Breast epithelium (tissue), 4 donors: ENCODE measurements around the gene ZSCAN5C. TPM values are rescaled to one million over a fixed set of nuclear protein-coding genes. Genes with fewer than 3 reads are reported as not detected.
"Not testable (repeated sequence)": the region's sequence is repeated elsewhere in the genome, so short reads cannot be mapped to it uniquely, and the experiment has no call there.

ENCODE experiments used
- DNase-seq, 2 donors: peaks; one replicate each; pipeline ENCODE4 v3.0.0-alpha.2; 2019; ENCODE audit warnings: low spot score in 2 of 2
- H3K27ac ChIP-seq, 2 donors: fragments of 200-600 bp; sonication (generic) in 1 of 2; one replicate each; pipeline ENCODE4 v1.5.1; 2016 to 2019; ENCODE audit warnings: mild to moderate bottlenecking in 1 of 2
- H3K27me3 ChIP-seq, 2 donors: fragments of 200-600 bp; sonication (generic) in 1 of 2; one replicate each; pipeline versions ENCODE4 v1.5.1 to v1.6.0; 2017 to 2019; ENCODE audit warnings: control low read depth in 1 of 2, mild to moderate bottlenecking in 1 of 2
- H3K36me3 ChIP-seq: fragments of 200-600 bp; one replicate; pipeline ENCODE4 v1.5.1; 2019
- H3K4me1 ChIP-seq, 2 donors: fragments of 200-600 bp; sonication (generic); one replicate each; pipeline ENCODE4 v1.5.1; 2016 to 2019; ENCODE audit warnings: control low read depth in 1 of 2
- H3K4me3 ChIP-seq, 3 donors: fragments of 200-600 bp; sonication (generic); 1 replicate in 2 of 3; 2 replicates in 1 of 3; pipeline ENCODE4 v1.5.1; 2016 to 2019; ENCODE audit warnings: mild to moderate bottlenecking in 3 of 3, moderate library complexity in 2 of 3
- H3K9me3 ChIP-seq, 2 donors: fragments of 200-600 bp; sonication (generic) in 1 of 2; one replicate each; pipeline ENCODE4 v1.5.1; 2016 to 2019; ENCODE audit warnings: control low read depth in 1 of 2
- CTCF ChIP-seq, 3 donors: fragments of 450-650 bp; IDR thresholded peaks; one replicate each; pipeline ENCODE4 v1.5.1; 2016 to 2017; ENCODE audit warnings: antibody characterized with exemption in 3 of 3, mild to moderate bottlenecking in 3 of 3, moderate library complexity in 3 of 3
- POLR2A ChIP-seq: fragments of 450-650 bp; IDR thresholded peaks from one replicate; pipeline ENCODE4 v1.6.1; 2016; ENCODE audit warnings: antibody characterized with exemption, mild to moderate bottlenecking, moderate library complexity
- POLR2AphosphoS5 ChIP-seq, 3 donors: sonication (generic); formaldehyde crosslinking; IDR thresholded peaks; one replicate each; pipeline ENCODE4 v1.6.1; 2017; ENCODE audit warnings: antibody characterized with exemption in 3 of 3
- intact Hi-C: fragments of 100-400 bp; cut with DNase I; formaldehyde crosslinking; loops from one replicate; pipeline ENCODE4 v1.15.1; 2023; ENCODE audit warnings: low total_unique reads
- total RNA-seq, 3 donors: library from RNA; depleted of rRNA; stranded (reverse); fragments of >200 nt; gene quantifications; one replicate each; pipeline ENCODE4 v1.1.0, GENCODE V29; 2016

Gene ZSCAN5C
- total RNA-seq, 3 donors from 2014 or later: not detected

- intact Hi-C loops: no loop called here
- peak overlapping the region; percentile 38 to 56 for H3K27ac ChIP-seq
- DNase-seq: no peak
- no peak for TF ChIP-seq CTCF (IDR thresholded peaks at IDR 0.05)
- TF ChIP-seq POLR2AphosphoS5 (IDR thresholded peaks at IDR 0.05): no peak
- no peak for TF ChIP-seq POLR2A
- no peaks in the 10 kb centered on the region for H3K4me1 ChIP-seq
- peak overlapping the region; percentile 40 to 70 (median 52) for H3K4me3 ChIP-seq
- no peaks in the 10 kb centered on the region for H3K9me3 ChIP-seq
- H3K27me3 ChIP-seq: peaks cover 0 to 7% of the 10 kb centered on the region in 2 donors
- no peaks in the 10 kb centered on the region for H3K36me3 ChIP-seq
Measured at GRCh38 chr19:56217039-56217949, 15.2 kb downstream of the ZSCAN5C start.

GRCh38 chr19:56218961-56219360 is 16.9 kb downstream of the ZSCAN5C start:
- intact Hi-C loops: no loop called here
- H3K27me3 ChIP-seq: no peaks in the 10 kb centered on the region
- DNase-seq: no peak
- no peaks in the 10 kb centered on the region for H3K9me3 ChIP-seq
- H3K36me3 ChIP-seq: no peaks in the 10 kb centered on the region
- TF ChIP-seq POLR2A: no peak
- TF ChIP-seq POLR2AphosphoS5 (IDR thresholded peaks at IDR 0.05): no peak
- no peak for TF ChIP-seq CTCF (IDR thresholded peaks at IDR 0.05)
- no peaks in the 10 kb centered on the region for H3K4me1 ChIP-seq
- H3K27ac ChIP-seq: no peak overlapping the region
- no peak overlapping the region for H3K4me3 ChIP-seq

- H3K36me3 ChIP-seq, H3K4me1 ChIP-seq, H3K27me3 ChIP-seq, H3K4me3 ChIP-seq, DNase-seq, H3K27ac ChIP-seq, H3K9me3 ChIP-seq, intact Hi-C loops: not testable (repeated sequence)
Measured at GRCh38 chr19:56221442-56221841, 19.4 kb downstream of the ZSCAN5C start.

GRCh38 chr19:56221851-56222250 is 19.8 kb downstream of the ZSCAN5C start:
- intact Hi-C loops: no loop called here
- no peaks in the 10 kb centered on the region for H3K9me3 ChIP-seq
- H3K27ac ChIP-seq: no peak overlapping the region
- DNase-seq: no peak
- H3K4me1 ChIP-seq: no peaks in the 10 kb centered on the region
- TF ChIP-seq CTCF (IDR thresholded peaks at IDR 0.05) (no peak), POLR2AphosphoS5 (IDR thresholded peaks at IDR 0.05) (no peak), POLR2A (no peak)
- H3K27me3 ChIP-seq: no peaks in the 10 kb centered on the region
- no peaks in the 10 kb centered on the region for H3K36me3 ChIP-seq
- H3K4me3 ChIP-seq: no peak overlapping the region

- TF ChIP-seq POLR2A (no peak), POLR2AphosphoS5 (IDR thresholded peaks at IDR 0.05) (no peak), CTCF (IDR thresholded peaks at IDR 0.05) (no peak)
- intact Hi-C loops: no loop called here
- no peak for DNase-seq
- no peaks in the 10 kb centered on the region for H3K36me3 ChIP-seq
- H3K4me1 ChIP-seq: no peaks in the 10 kb centered on the region
- no peak overlapping the region for H3K27ac ChIP-seq
- no peaks in the 10 kb centered on the region for H3K27me3 ChIP-seq
- H3K4me3 ChIP-seq: no peak overlapping the region
- no peaks in the 10 kb centered on the region for H3K9me3 ChIP-seq
Measured at GRCh38 chr19:56222901-56223300, 20.8 kb downstream of the ZSCAN5C start.
